ENCODE measurements around the gene RNASEH2A. TPM values are rescaled to one million over a fixed set of nuclear protein-coding genes. Genes with fewer than 3 reads are reported as not detected.

The RNASEH2A gene
- total RNA-seq, 2 donors from 2014 or later: 8.7 to 11.5 TPM

DNA sequence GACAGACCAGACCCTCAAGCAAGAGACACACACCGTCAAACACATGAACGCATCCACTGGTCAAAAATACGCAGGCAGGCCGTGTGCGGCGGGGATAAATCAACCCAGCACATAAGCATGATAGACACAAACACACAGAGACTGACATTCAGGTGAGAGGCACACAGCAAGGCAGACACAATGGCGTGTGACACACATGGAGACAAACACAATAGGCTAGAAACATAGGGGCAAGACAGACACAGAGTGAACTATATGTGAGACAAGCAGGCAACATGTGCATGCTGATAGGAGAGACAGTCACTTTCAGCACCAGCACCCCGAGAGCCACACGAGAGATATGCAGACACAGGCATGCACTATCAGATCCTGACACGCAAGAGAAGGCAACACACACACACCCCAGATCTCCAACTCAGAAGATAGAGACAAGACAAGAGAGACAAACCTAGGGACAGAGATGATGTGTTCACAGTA, 22.0 kb upstream of the RNASEH2A start:
- Histone ChIP-seq H3K27me3 (replicated peaks; ENCODE audit: insufficient read depth) (no peaks in the 10 kb centered on the region), H3K36me3 (no peaks in the 10 kb centered on the region), H3K4me1 (replicated peaks) (peaks cover 62% of the 10 kb centered on the region), H3K27ac (peak overlapping the region; percentile 100), H3K4me3 (no peak overlapping the region), H3K9me3 (no peaks in the 10 kb centered on the region)
- intact Hi-C loops (cut with DNase I): no loop called here
- TF ChIP-seq, protein P1, sequence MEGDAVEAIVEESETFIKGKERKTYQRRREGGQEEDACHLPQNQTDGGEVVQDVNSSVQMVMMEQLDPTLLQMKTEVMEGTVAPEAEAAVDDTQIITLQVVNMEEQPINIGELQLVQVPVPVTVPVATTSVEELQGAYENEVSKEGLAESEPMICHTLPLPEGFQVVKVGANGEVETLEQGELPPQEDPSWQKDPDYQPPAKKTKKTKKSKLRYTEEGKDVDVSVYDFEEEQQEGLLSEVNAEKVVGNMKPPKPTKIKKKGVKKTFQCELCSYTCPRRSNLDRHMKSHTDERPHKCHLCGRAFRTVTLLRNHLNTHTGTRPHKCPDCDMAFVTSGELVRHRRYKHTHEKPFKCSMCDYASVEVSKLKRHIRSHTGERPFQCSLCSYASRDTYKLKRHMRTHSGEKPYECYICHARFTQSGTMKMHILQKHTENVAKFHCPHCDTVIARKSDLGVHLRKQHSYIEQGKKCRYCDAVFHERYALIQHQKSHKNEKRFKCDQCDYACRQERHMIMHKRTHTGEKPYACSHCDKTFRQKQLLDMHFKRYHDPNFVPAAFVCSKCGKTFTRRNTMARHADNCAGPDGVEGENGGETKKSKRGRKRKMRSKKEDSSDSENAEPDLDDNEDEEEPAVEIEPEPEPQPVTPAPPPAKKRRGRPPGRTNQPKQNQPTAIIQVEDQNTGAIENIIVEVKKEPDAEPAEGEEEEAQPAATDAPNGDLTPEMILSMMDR (IDR thresholded peaks at IDR 0.05): no peak
- TF ChIP-seq POLR2A (IDR thresholded peaks at IDR 0.05): no peak
- TF ChIP-seq POLR2AphosphoS5 (IDR thresholded peaks at IDR 0.05): no peak
- no peak for DNase-seq (ENCODE audit: low spot score)
- 53% methylated on average over 10 of the region's 10 CpGs for WGBS

GRCh38 chr19:12784871-12785430, 21.4 kb upstream of the RNASEH2A start:
- H3K4me1 ChIP-seq (replicated peaks): peaks cover 62% of the 10 kb centered on the region
- peak; percentile 10 for TF ChIP-seq POLR2AphosphoS5 (IDR thresholded peaks at IDR 0.05)
- TF ChIP-seq, protein P1 (IDR thresholded peaks at IDR 0.05): no peak

DNA sequence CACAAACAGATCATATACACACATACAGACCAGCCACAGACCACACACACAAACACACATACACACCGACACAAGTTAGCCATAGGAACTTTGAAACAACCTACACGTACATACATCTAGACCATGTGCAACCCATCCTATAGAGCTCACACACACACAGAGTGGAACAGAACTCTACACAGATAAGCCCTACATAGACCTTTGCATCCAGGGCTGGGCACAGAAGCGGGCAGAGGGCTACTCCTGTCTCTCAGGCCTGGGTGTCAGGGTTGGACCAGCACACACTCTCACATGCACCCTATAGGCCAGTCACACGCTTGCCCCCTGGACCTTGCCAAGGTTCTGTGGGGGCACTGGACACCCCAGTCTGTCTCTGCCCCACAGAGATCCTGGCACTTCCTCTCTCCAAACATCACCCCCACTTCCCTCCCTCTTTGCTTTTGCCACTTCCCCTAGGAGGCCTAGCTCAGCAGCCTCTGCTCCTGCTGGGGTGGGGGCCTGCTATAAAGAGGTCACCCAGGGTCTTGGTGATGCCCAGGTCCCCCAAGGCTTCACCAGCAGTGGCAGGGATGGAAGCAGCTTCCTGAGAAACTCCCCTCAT, 20.9 kb upstream of the RNASEH2A start:
- DNase-seq (ENCODE audit: low spot score): no peak
- Histone ChIP-seq H3K9me3 (no peaks in the 10 kb centered on the region), H3K27ac (peak overlapping the region; percentile 100), H3K36me3 (no peaks in the 10 kb centered on the region), H3K4me3 (no peak overlapping the region), H3K4me1 (replicated peaks) (peaks cover 62% of the 10 kb centered on the region), H3K27me3 (replicated peaks; ENCODE audit: insufficient read depth) (no peaks in the 10 kb centered on the region)
- TF ChIP-seq POLR2AphosphoS5 (IDR thresholded peaks at IDR 0.05) (no peak), POLR2A (IDR thresholded peaks at IDR 0.05) (no peak)
- TF ChIP-seq, protein P1 (IDR thresholded peaks at IDR 0.05): no peak
- 76% methylated on average over 4 of the region's 4 CpGs for WGBS
- intact Hi-C loops (cut with DNase I): no loop called here

More at GRCh38 chr19:12784871-12785430, 21.4 kb upstream of the RNASEH2A start:
- Histone ChIP-seq H3K27me3 (replicated peaks; ENCODE audit: insufficient read depth) (no peaks in the 10 kb centered on the region), H3K9me3 (no peaks in the 10 kb centered on the region), H3K27ac (peak overlapping the region; percentile 100), H3K4me3 (no peak overlapping the region), H3K36me3 (no peaks in the 10 kb centered on the region)
- DNase-seq (ENCODE audit: low spot score): peak; percentile 43
- intact Hi-C loops (cut with DNase I): no loop called here
- 45% methylated on average over 5 of the region's 5 CpGs for WGBS

GRCh38 chr19:12786141-12786870, 20.1 kb upstream of the RNASEH2A start:
- intact Hi-C loops (cut with DNase I): no loop called here
- H3K4me3 ChIP-seq: no peak overlapping the region
- peak; percentile 90 for DNase-seq (ENCODE audit: low spot score)
- H3K27me3 ChIP-seq (replicated peaks; ENCODE audit: insufficient read depth): no peaks in the 10 kb centered on the region
- TF ChIP-seq POLR2AphosphoS5 (IDR thresholded peaks at IDR 0.05) (peak; percentile 86), POLR2A (IDR thresholded peaks at IDR 0.05) (peak; percentile 13)
- TF ChIP-seq, protein P1 (IDR thresholded peaks at IDR 0.05): peak in 1 of 4 experiments; percentile 2
- peaks cover 67% of the 10 kb centered on the region for H3K4me1 ChIP-seq (replicated peaks)
- 25% methylated on average over 17 of the region's 18 CpGs for WGBS
- peak overlapping the region; percentile 100 for H3K27ac ChIP-seq
- H3K9me3 ChIP-seq: no peaks in the 10 kb centered on the region
- no peaks in the 10 kb centered on the region for H3K36me3 ChIP-seq
